Osteocyte (in vitro differentiated cells): ENCODE data around the gene TMEM247. TPM values are rescaled to one million over a fixed set of nuclear protein-coding genes. Genes with fewer than 3 reads are reported as not detected.

Experiments used
- DNase-seq: peaks from one replicate; pipeline ENCODE4 v3.0.0; 2021; ENCODE audit warnings: mixed read lengths; ENCODE audit not compliant: unreplicated experiment; ENCODE audit errors: extremely low spot score
- H3K27ac Mint-ChIP-seq: one replicate; pipeline ENCODE4 v1.8.0; 2021; ENCODE audit warnings: mild to moderate bottlenecking, mixed read lengths; ENCODE audit not compliant: unreplicated experiment
- H3K27me3 Mint-ChIP-seq: one replicate; pipeline ENCODE4 v1.8.0; 2021; ENCODE audit warnings: mixed read lengths; ENCODE audit not compliant: unreplicated experiment
- H3K36me3 Mint-ChIP-seq: one replicate; pipeline ENCODE4 v1.8.0; 2021; ENCODE audit warnings: mixed read lengths; ENCODE audit not compliant: unreplicated experiment
- H3K4me1 Mint-ChIP-seq: one replicate; pipeline ENCODE4 v1.8.0; 2021; ENCODE audit warnings: mixed read lengths; ENCODE audit not compliant: unreplicated experiment
- H3K4me3 Mint-ChIP-seq: one replicate; pipeline ENCODE4 v1.8.0; 2021; ENCODE audit warnings: mild to moderate bottlenecking, moderate library complexity, mixed read lengths; ENCODE audit not compliant: unreplicated experiment
- H3K9me3 Mint-ChIP-seq: one replicate; pipeline ENCODE4 v1.8.0; 2021; ENCODE audit warnings: mixed read lengths; ENCODE audit not compliant: unreplicated experiment
- CTCF ChIP-seq: fragments of 200-600 bp; sonication (generic); IDR thresholded peaks from 2 replicates; pipeline ENCODE4 v1.5.0; 2021; ENCODE audit warnings: antibody characterized with exemption, mild to moderate bottlenecking, moderate library complexity
- total RNA-seq: library from RNA; stranded (reverse); gene quantifications from 2 replicates; pipeline ENCODE4 v1.2.1, GENCODE V29; 2021

TMEM247 gene
- total RNA-seq, 1 donor from 2014 or later = not detected

DNA sequence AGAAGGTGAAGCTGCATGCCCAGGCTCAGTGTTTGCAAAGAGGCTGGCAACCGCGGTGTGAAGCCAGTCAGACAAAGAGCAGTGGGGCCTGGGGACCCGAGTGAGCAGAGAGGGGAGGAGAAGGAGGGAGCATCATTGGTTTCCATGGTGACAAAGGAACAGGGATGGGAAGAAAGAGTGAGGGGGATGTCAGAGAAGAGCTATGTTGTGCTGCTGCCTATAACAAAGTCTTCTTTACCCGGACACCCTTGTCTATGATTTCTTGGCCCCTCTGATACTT is 14.5 kb downstream of the TMEM247 start:
- TF ChIP-seq CTCF = no peak
- H3K27ac Mint-ChIP-seq = no peak overlapping the region
- DNase-seq = peak; percentile 70
- H3K27me3 Mint-ChIP-seq = peaks cover 11% of the 10 kb centered on the region
- no peaks in the 10 kb centered on the region for H3K9me3 Mint-ChIP-seq
- no peaks in the 10 kb centered on the region for H3K36me3 Mint-ChIP-seq
- H3K4me3 Mint-ChIP-seq = no peak overlapping the region
- H3K4me1 Mint-ChIP-seq = peaks cover 10% of the 10 kb centered on the region

- H3K9me3 Mint-ChIP-seq = no peaks in the 10 kb centered on the region
- no peaks in the 10 kb centered on the region for H3K36me3 Mint-ChIP-seq
- H3K27me3 Mint-ChIP-seq = peaks cover 12% of the 10 kb centered on the region
- TF ChIP-seq CTCF = no peak
- H3K4me1 Mint-ChIP-seq = peaks cover 14% of the 10 kb centered on the region
- no peak overlapping the region for H3K4me3 Mint-ChIP-seq
- H3K27ac Mint-ChIP-seq = no peak overlapping the region
- no peak for DNase-seq
Observed at GRCh38 chr2:46494596-46494995, 15.2 kb downstream of the TMEM247 start.

DNA sequence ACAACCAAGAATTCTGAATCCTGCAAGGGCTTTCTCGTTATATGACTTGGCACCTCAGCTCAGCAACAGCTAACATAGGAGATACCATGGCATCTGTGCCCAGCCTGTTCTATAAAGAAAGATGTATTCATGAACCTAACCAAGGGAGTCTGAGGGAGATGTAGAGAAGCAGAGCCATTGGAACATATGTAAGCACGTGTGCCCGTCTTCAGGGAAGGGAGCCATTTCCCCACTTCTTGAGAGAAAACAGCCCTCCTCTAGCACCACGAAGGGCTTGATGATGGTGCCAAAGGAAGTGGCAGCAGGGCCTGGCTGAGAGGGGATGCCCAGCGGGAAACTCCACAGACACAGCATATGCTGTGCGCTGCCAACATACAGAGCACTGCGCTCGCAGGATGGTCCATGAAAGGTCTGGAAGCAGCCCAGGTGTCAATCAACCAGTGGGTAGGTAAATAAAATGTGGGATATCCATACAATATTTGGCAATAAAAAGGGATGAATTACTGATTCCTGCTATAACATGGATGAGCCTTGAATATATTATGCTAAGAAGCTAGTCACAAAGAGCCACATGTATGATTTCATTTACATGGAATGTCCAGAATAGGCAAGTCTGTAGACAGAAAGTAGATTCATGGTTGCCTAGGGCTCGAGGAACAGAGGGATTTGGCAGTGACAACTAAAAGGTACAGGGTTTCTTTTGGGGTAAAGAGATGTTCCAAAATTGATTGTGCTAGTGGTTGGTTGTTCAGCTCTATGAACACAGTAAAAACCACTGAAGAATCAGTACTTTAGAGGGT is 16.1 kb downstream of the TMEM247 start:
- Mint-ChIP-seq H3K4me1 (peaks cover 18% of the 10 kb centered on the region), H3K27me3 (peaks cover 12% of the 10 kb centered on the region), H3K36me3 (no peaks in the 10 kb centered on the region), H3K9me3 (no peaks in the 10 kb centered on the region), H3K4me3 (no peak overlapping the region), H3K27ac (no peak overlapping the region)
- no peak for TF ChIP-seq CTCF
- DNase-seq = no peak

GRCh38 chr2:46497766-46498165 is 18.4 kb downstream of the TMEM247 start:
- H3K27ac Mint-ChIP-seq = no peak overlapping the region
- TF ChIP-seq CTCF = no peak
- H3K27me3 Mint-ChIP-seq = peaks cover 12% of the 10 kb centered on the region
- H3K9me3 Mint-ChIP-seq = no peaks in the 10 kb centered on the region
- peaks cover 18% of the 10 kb centered on the region for H3K4me1 Mint-ChIP-seq
- DNase-seq = peak; percentile 70
- H3K36me3 Mint-ChIP-seq = no peaks in the 10 kb centered on the region
- no peak overlapping the region for H3K4me3 Mint-ChIP-seq

GRCh38 chr2:46498681-46499080 is 19.3 kb downstream of the TMEM247 start:
- no peaks in the 10 kb centered on the region for H3K9me3 Mint-ChIP-seq
- H3K27me3 Mint-ChIP-seq = peaks cover 14% of the 10 kb centered on the region
- TF ChIP-seq CTCF = no peak
- H3K4me1 Mint-ChIP-seq = peaks cover 10% of the 10 kb centered on the region
- H3K27ac Mint-ChIP-seq = no peak overlapping the region
- H3K4me3 Mint-ChIP-seq = peak overlapping the region; percentile 93
- no peaks in the 10 kb centered on the region for H3K36me3 Mint-ChIP-seq
- DNase-seq = no peak
